ENCODE results near the gene DALRD3.

DNA sequence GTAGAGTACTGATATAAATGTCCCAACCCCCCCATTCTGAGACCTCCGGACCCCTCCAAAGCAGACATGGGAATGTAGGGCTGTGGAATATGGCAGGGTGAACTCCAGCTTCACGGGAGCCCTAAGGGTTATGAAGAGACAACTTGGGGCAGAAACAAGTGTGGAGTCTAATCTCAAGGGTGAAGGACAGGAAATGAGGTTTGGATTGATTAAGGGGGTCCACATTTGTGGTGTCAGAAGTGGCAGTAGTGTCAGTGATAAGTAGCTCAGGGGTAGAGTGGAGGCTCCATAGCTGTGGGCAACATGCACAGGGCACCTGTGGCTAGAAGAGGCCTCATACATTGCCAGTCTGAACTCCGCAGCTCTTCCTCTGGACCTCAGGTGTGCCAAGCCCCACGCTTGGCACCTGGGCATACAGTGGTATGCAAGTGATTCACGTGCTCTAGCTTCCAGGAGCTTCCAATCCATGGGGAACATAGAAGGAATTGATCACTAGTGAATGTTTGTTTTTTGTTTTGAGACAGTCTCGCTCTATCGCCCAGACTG, 32.5 kb downstream of the DALRD3 start:
- TF ChIP-seq, protein P1, sequence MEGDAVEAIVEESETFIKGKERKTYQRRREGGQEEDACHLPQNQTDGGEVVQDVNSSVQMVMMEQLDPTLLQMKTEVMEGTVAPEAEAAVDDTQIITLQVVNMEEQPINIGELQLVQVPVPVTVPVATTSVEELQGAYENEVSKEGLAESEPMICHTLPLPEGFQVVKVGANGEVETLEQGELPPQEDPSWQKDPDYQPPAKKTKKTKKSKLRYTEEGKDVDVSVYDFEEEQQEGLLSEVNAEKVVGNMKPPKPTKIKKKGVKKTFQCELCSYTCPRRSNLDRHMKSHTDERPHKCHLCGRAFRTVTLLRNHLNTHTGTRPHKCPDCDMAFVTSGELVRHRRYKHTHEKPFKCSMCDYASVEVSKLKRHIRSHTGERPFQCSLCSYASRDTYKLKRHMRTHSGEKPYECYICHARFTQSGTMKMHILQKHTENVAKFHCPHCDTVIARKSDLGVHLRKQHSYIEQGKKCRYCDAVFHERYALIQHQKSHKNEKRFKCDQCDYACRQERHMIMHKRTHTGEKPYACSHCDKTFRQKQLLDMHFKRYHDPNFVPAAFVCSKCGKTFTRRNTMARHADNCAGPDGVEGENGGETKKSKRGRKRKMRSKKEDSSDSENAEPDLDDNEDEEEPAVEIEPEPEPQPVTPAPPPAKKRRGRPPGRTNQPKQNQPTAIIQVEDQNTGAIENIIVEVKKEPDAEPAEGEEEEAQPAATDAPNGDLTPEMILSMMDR (IDR thresholded peaks at IDR 0.05), result no peak
- no peak for TF ChIP-seq POLR2A (IDR thresholded peaks at IDR 0.05)

Measured in ovary (tissue), 3 donors.